OCI-LY3 (cell line): ENCODE measurements around the gene TRMT112.

Source experiments
- CTCF ChIP-seq: fragments of 200-600, 300-600 bp; sonication (generic); IDR thresholded peaks from 2 replicates; pipeline ENCODE4 v1.5.1; 2014; ENCODE audit warnings: antibody characterized with exemption, low read length, low read depth
- EZH2phosphoT487 ChIP-seq: fragments of 200-600 bp; shearing (Covaris generic); IDR thresholded peaks from 2 replicates; pipeline ENCODE4 v1.6.1; 2018; ENCODE audit warnings: antibody characterized with exemption, mixed run types, low read depth

GRCh38 chr11:64288353-64288750 lies 29.0 kb downstream of the TRMT112 start:
- no peak for TF ChIP-seq CTCF
- no peak for TF ChIP-seq EZH2phosphoT487
